Epithelial cell of proximal tubule (primary cell): Measurements from ENCODE around the gene TEAD1. TPM values are rescaled to one million over a fixed set of nuclear protein-coding genes. Genes with fewer than 3 reads are reported as not detected.
A peak's percentile ranks its signal among the peaks of the same experiment; 100 is the strongest.

ENCODE experiments used
- DNase-seq: peaks from one replicate; pipeline ENCODE4 v3.0.0-alpha.2; 2011; ENCODE audit warnings: low read depth
- H3K4me3 ChIP-seq: 2 replicates; pipeline ENCODE4 v1.5.1; 2011; ENCODE audit warnings: low read depth, mild to moderate bottlenecking, low read length
- CTCF ChIP-seq: conservative IDR thresholded peaks from 2 replicates; pipeline ENCODE4 v1.5.1; 2012; ENCODE audit warnings: low read depth, mild to moderate bottlenecking, low read length
- total RNA-seq: library from RNA; depleted of rRNA; stranded (reverse); fragments of >200 nt; gene quantifications from 2 replicates; pipeline ENCODE4 v1.2.3, GENCODE V29; 2015

Gene TEAD1
- total RNA-seq, 1 donor from 2014 or later: 61.9 TPM

DNA sequence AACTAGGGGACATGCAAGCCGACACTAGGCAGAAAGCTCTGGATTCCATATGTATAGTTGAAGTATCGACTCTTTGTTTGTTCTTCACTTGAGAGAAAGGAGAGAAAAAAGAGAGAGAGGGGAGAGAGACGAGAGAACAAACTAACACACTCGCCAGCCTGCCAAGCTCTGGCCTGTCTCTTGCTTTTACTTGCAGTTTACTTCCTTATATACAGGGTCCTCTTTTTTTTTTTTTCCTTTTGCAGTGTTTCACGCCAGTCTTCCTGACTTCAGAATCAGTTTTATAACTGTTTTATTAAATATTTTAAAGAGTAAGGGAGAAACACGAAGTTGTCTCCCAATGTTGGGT is 19.9 kb downstream of the TEAD1 start:
- no peak for DNase-seq
- TF ChIP-seq CTCF: no peak
- peak overlapping the region; percentile 23 for H3K4me3 ChIP-seq

- no peak overlapping the region for H3K4me3 ChIP-seq
- DNase-seq: no peak
- no peak for TF ChIP-seq CTCF
Measured at GRCh38 chr11:12695221-12695794, 21.1 kb downstream of the TEAD1 start.

- no peak for DNase-seq
- no peak overlapping the region for H3K4me3 ChIP-seq
- no peak for TF ChIP-seq CTCF
Measured at GRCh38 chr11:12695873-12696272, 21.7 kb downstream of the TEAD1 start.

- peak overlapping the region; percentile 35 for H3K4me3 ChIP-seq
- DNase-seq: no peak
- TF ChIP-seq CTCF: no peak
Measured at GRCh38 chr11:12696911-12697581, 22.8 kb downstream of the TEAD1 start.

DNA sequence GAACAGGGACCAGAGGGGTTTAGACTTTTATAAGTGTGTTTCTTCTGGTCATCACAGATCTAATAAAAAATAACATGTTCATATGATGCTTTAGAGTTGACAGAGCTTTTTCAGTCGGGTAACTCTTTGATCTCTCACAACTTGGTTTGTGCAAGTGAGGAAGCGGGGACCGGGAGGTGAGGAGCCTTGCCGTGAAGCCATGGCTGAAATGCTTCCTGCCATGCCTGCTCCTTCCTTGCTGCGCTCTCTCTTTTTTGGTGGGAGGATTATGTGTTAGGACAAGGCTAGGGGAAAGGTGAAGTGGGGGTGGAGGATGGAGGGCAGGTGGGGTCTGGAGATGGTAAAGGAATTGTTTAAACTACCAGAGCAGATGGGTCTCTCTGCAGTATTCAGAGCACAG is 23.8 kb downstream of the TEAD1 start:
- no peak for TF ChIP-seq CTCF
- DNase-seq: no peak
- peak overlapping the region; percentile 35 for H3K4me3 ChIP-seq

- TF ChIP-seq CTCF: no peak
- DNase-seq: no peak
- H3K4me3 ChIP-seq: no peak overlapping the region
Measured at GRCh38 chr11:12701811-12702592, 27.8 kb downstream of the TEAD1 start.
